ENCODE measurements around the gene SIRT2.

DNA sequence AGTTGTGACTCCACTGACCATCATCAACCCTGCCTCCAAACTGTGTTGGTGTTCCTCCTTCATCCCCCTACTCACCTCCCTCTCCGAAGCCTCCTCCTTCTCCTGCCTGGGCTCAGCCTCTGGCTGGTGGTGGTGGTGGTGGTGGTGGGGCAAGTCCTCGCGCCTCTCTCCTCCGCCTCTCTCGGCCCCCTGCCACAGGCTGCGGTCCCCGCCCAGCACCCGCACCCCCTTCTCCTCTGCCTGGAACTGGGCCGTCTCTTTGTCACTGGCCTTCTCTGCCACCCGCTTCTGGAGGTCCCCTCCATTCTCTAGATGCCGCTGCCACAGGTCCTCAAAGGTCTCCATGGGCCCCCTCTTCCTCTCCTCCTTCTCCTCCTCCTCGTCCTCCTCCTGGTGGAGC lies 11.1 kb upstream of the SIRT2 start:
- TF ChIP-seq, protein P1, sequence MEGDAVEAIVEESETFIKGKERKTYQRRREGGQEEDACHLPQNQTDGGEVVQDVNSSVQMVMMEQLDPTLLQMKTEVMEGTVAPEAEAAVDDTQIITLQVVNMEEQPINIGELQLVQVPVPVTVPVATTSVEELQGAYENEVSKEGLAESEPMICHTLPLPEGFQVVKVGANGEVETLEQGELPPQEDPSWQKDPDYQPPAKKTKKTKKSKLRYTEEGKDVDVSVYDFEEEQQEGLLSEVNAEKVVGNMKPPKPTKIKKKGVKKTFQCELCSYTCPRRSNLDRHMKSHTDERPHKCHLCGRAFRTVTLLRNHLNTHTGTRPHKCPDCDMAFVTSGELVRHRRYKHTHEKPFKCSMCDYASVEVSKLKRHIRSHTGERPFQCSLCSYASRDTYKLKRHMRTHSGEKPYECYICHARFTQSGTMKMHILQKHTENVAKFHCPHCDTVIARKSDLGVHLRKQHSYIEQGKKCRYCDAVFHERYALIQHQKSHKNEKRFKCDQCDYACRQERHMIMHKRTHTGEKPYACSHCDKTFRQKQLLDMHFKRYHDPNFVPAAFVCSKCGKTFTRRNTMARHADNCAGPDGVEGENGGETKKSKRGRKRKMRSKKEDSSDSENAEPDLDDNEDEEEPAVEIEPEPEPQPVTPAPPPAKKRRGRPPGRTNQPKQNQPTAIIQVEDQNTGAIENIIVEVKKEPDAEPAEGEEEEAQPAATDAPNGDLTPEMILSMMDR (CRISPR knock-in tag; IDR thresholded peaks at IDR 0.05): no peak
- no peak for TF ChIP-seq ELF1 (CRISPR knock-in tag; IDR thresholded peaks at IDR 0.05)
- TF ChIP-seq CREB1 (IDR thresholded peaks at IDR 0.05): no peak
- TF ChIP-seq CREB1 (CRISPR knock-in tag; IDR thresholded peaks at IDR 0.05): no peak
- TF ChIP-seq EP300 (IDR thresholded peaks at IDR 0.05; ENCODE audit: low read depth in 2 of 2, low read length in 2 of 2): no peak
- TF ChIP-seq EP300 (CRISPR knock-in tag; IDR thresholded peaks at IDR 0.05; ENCODE audit: borderline replicate concordance): no peak

All from HepG2 (cell line).